A673 (cell line): Measurements from ENCODE around the gene DHDH.

Source experiments
- CTCF ChIP-seq: fragments of 300-800, 200-600 bp; sonication (generic); conservative IDR thresholded peaks from 2 replicates; pipeline ENCODE4 v1.5.1; 2017; ENCODE audit warnings: low read depth, mild to moderate bottlenecking, antibody characterized with exemption, low read length, moderate library complexity, mixed read lengths
- EZH2 ChIP-seq: fragments of 200-600 bp; sonication (generic); IDR thresholded peaks from 2 replicates; pipeline ENCODE4 v1.6.1; 2017; ENCODE audit warnings: borderline replicate concordance, low read depth, mild to moderate bottlenecking, mixed read lengths, antibody characterized with exemption, low read length; ENCODE audit not compliant: poor library complexity, severe bottlenecking

DNA sequence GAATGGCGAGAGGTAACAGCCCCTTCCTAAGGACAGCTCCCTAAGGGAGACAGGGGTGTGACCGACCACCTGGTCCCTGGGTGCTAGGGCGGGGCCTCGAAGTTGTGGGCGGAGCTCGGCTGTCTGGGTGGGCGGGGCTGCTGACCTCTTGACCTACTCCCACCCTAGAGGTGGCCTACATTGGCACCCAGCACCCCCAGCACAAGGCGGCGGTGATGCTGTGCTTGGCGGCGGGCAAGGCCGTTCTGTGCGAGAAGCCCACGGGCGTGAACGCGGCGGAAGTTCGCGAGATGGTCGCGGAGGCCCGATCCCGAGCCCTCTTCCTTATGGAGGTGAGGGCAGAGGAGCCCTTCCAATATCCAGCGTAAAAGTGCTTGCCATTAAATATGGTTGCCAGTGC, 2.4 kb downstream of the DHDH start:
- TF ChIP-seq CTCF, result no peak
- no peak for TF ChIP-seq EZH2
